Endothelial cell of umbilical vein (primary cell): ENCODE data around the gene OSBPL10. TPM values are rescaled to one million over a fixed set of nuclear protein-coding genes. Genes with fewer than 3 reads are reported as not detected.

Experiments used
- BruUV-seq: library from RNA; stranded (reverse); fragments of 400-500 nt; replicated peaks from 2 replicates; lab custom pipeline; 2021; lab: Mats Ljungman, UMichigan
- CTCF ChIA-PET: fragments of 300-600, 350-600 bp; sonication (Branson Sonifier 250); formaldehyde crosslinking; loops from one replicate; lab custom pipeline; 2021; ENCODE audit warnings: antibody characterized with exemption, inconsistent platforms; lab: Charles Lee
- POLR2A ChIA-PET: fragments of 300-600, 350-600 bp; sonication (Branson Sonifier 250); formaldehyde crosslinking; loops from one replicate; lab custom pipeline; 2021; ENCODE audit warnings: antibody characterized with exemption, inconsistent platforms; lab: Charles Lee
- DNase-seq: peaks from one replicate; pipeline ENCODE4 v3.0.0-alpha.2; 2011; ENCODE audit warnings: low read depth, low spot score
- FAIRE-seq: peaks from 2 replicates; lab custom pipeline; 2011; peaks lifted over from hg19 to GRCh38; lab: Jason Lieb, UNC
- H2AFZ ChIP-seq: 2 replicates; pipeline ENCODE4 v1.6.0; 2012; ENCODE audit warnings: low read depth, low read length, control low read depth, inconsistent platforms
- H3K27ac ChIP-seq: 2 replicates; pipeline ENCODE4 v1.5.1; 2011; ENCODE audit warnings: low read depth, mild to moderate bottlenecking, control low read depth, low read length, moderate library complexity; ENCODE audit not compliant: insufficient read depth
- H3K27me3 ChIP-seq, 2 experiments: 2 replicates each; pipeline versions ENCODE4 v1.6.0 to v1.6.1; 2011; ENCODE audit warnings: low read length in 2 of 2, mixed read lengths in 1 of 2; ENCODE audit not compliant: control insufficient read depth in 2 of 2, insufficient read depth in 2 of 2
- H3K36me3 ChIP-seq, 2 experiments: 2 replicates in 1 of 2; 3 replicates in 1 of 2; pipeline ENCODE4 v1.5.1; 2011; ENCODE audit warnings: low read length in 2 of 2, mild to moderate bottlenecking in 1 of 2, moderate library complexity in 1 of 2; ENCODE audit not compliant: control insufficient read depth in 2 of 2, insufficient read depth in 2 of 2; ENCODE audit errors: extremely low read depth in 1 of 2
- H3K4me1 ChIP-seq: 3 replicates; pipeline ENCODE4 v1.5.1; 2011; ENCODE audit warnings: mild to moderate bottlenecking, low read length; ENCODE audit not compliant: control insufficient read depth, insufficient read depth; ENCODE audit errors: extremely low read depth
- H3K4me2 ChIP-seq: 2 replicates; pipeline ENCODE4 v1.6.1; 2011; ENCODE audit warnings: low read length, control low read depth, mixed read lengths; ENCODE audit not compliant: insufficient read depth
- H3K4me3 ChIP-seq, 3 experiments: fragments of 200-600 bp in 1 of 3; sonication (generic), shearing (Covaris generic) in 1 of 3; replicated peaks in 1 of 3; 2 replicates each; pipeline ENCODE4 v1.5.1; 2011 to 2016; ENCODE audit warnings: control low read depth in 3 of 3, low read length in 3 of 3, mild to moderate bottlenecking in 2 of 3, inconsistent platforms in 1 of 3, low read depth in 1 of 3, moderate library complexity in 1 of 3; ENCODE audit not compliant: insufficient read depth in 1 of 3
- H3K79me2 ChIP-seq: 2 replicates; pipeline ENCODE4 v1.6.0; 2012; ENCODE audit warnings: low read length, inconsistent platforms; ENCODE audit not compliant: control insufficient read depth, insufficient read depth
- H3K9ac ChIP-seq: replicated peaks from 2 replicates; pipeline ENCODE3; 2011; ENCODE audit warnings: low read length, control low read depth; ENCODE audit not compliant: insufficient read depth; ENCODE audit errors: extremely low read depth
- H3K9me1 ChIP-seq: replicated peaks from 3 replicates; pipeline ENCODE4 v1.6.0; 2011; ENCODE audit warnings: mild to moderate bottlenecking, low read length; ENCODE audit not compliant: control insufficient read depth, insufficient read depth; ENCODE audit errors: extremely low read depth
- H3K9me3 ChIP-seq: replicated peaks from 2 replicates; pipeline ENCODE4 v1.5.1; 2012; ENCODE audit warnings: low read length, inconsistent platforms; ENCODE audit not compliant: control insufficient read depth, insufficient read depth
- H4K20me1 ChIP-seq: replicated peaks from 2 replicates; pipeline ENCODE3; 2011; ENCODE audit warnings: mild to moderate bottlenecking, low read length; ENCODE audit not compliant: control insufficient read depth, insufficient read depth; ENCODE audit errors: extremely low read depth
- EZH2 ChIP-seq: IDR thresholded peaks from 2 replicates; pipeline ENCODE4 v1.6.1; 2012; ENCODE audit warnings: borderline replicate concordance, low read depth, mild to moderate bottlenecking, moderate library complexity, low read length, inconsistent platforms; ENCODE audit not compliant: severe bottlenecking
- FOS ChIP-seq: IDR thresholded peaks from 2 replicates; pipeline ENCODE4 v1.6.1; 2011; ENCODE audit warnings: mild to moderate bottlenecking, low read length, moderate library complexity, borderline replicate concordance; ENCODE audit not compliant: insufficient read depth
- GATA2 ChIP-seq: IDR thresholded peaks from 2 replicates; pipeline ENCODE4 v1.7.0; 2011; ENCODE audit warnings: low read depth, mild to moderate bottlenecking, moderate library complexity, mixed read lengths, low read length; ENCODE audit not compliant: insufficient read length, insufficient read depth
- JUN ChIP-seq: IDR thresholded peaks from 2 replicates; pipeline ENCODE4 v1.6.1; 2011; ENCODE audit warnings: borderline replicate concordance, low read depth; ENCODE audit not compliant: insufficient read length, insufficient read depth
- MAX ChIP-seq: IDR thresholded peaks from 2 replicates; pipeline ENCODE4 v1.6.1; 2011; ENCODE audit not compliant: insufficient read depth, insufficient read length
- MYC ChIP-seq: IDR thresholded peaks from one replicate; pipeline ENCODE4 v1.6.1; 2011; ENCODE audit warnings: mild to moderate bottlenecking, low read depth, low read length
- POLR2A ChIP-seq: IDR thresholded peaks from 2 replicates; pipeline ENCODE4 v1.6.1; 2012; ENCODE audit warnings: low read depth, mild to moderate bottlenecking, control low read depth, low read length
- POLR2AphosphoS5 ChIP-seq: IDR thresholded peaks from 2 replicates; pipeline ENCODE4 v1.6.1; 2012; ENCODE audit warnings: low read depth, mild to moderate bottlenecking, control low read depth, low read length, moderate library complexity; ENCODE audit not compliant: insufficient read depth
- dilution Hi-C: fragments of 300-500 bp; cut with MboI; formaldehyde crosslinking; loops from one replicate; pipeline ENCODE4 v1.15.0; 2019; ENCODE audit warnings: low sequenced_read_pairs; ENCODE audit not compliant: extremely low pct_ligation_motif_present
- intact Hi-C: fragments of 100-400 bp; cut with micrococcal nuclease; formaldehyde crosslinking; loops from one replicate; pipeline ENCODE4 v1.10.0; 2022
- polyA plus RNA-seq, 4 experiments: library from polyadenylated mRNA; depleted of rRNA in 3 of 4; stranded (reverse) in 3 of 4; unstranded in 1 of 4; fragments of >200 nt; gene quantifications; 2 replicates each; pipeline versions ENCODE4 v1.2.1 to v1.2.3, GENCODE V29; 2011 to 2012; ENCODE audit warnings: missing spikeins in 1 of 4
- total RNA-seq: library from RNA; stranded (reverse); gene quantifications from 2 replicates; pipeline ENCODE4 v1.2.3, GENCODE V29; 2021
- TF ChIP-seq, protein P1 (sequence below), 2 donors: IDR thresholded peaks; 1 replicate in 1 of 2; 2 replicates in 1 of 2; pipeline ENCODE4 v1.5.1; 2011; ENCODE audit warnings: low read length in 2 of 2, mild to moderate bottlenecking in 2 of 2, moderate library complexity in 2 of 2, control low read depth in 1 of 2, inconsistent platforms in 1 of 2, low read depth in 1 of 2; ENCODE audit not compliant: insufficient read depth in 1 of 2; ENCODE audit errors: extremely low read depth in 1 of 2

The OSBPL10 gene
- total and polyA plus RNA-seq, 2 donors (not counting 3 experiments of a cell fraction or from before 2014, with no cell fraction given), result 10.8 to 47.6 TPM

GRCh38 chr3:31766669-31767068 is 214.4 kb downstream of the OSBPL10 start:
- no peak overlapping the region for H3K4me3 ChIP-seq
- intact Hi-C loops (loop anchor here (5.0 kb wide), 1 partner anchor 999 kb away; no protein-coding TSS in a partner anchor), dilution Hi-C loops (no loop called here)
- FAIRE-seq, result no peak
- no TSS peak for BruUV-seq
- no peaks in the 10 kb centered on the region for H3K79me2 ChIP-seq
- H2AFZ ChIP-seq, result no peak overlapping the region
- H3K27ac ChIP-seq, result no peak overlapping the region
- POLR2A ChIA-PET, result interaction anchor here (0.7 kb wide), 1 partner anchor 309 kb away, joined by 5 read pairs; no protein-coding TSS in a partner anchor
- CTCF ChIA-PET, result interaction anchor here (0.7 to 1.6 kb wide), 5 partner anchors 8 to 764 kb away, joined by 3 to 9 read pairs (median 3); no protein-coding TSS in a partner anchor
- no peaks in the 10 kb centered on the region for H3K27me3 ChIP-seq
- no peaks in the 10 kb centered on the region for H3K9me1 ChIP-seq
- no peaks in the 10 kb centered on the region for H3K9me3 ChIP-seq
- no peak overlapping the region for H3K4me2 ChIP-seq
- no peak overlapping the region for H3K9ac ChIP-seq
- TF ChIP-seq MYC (no peak), MAX (no peak), EZH2 (no peak), POLR2AphosphoS5 (no peak), JUN (no peak), POLR2A (no peak), GATA2 (no peak), FOS (no peak)
- TF ChIP-seq, protein P1, sequence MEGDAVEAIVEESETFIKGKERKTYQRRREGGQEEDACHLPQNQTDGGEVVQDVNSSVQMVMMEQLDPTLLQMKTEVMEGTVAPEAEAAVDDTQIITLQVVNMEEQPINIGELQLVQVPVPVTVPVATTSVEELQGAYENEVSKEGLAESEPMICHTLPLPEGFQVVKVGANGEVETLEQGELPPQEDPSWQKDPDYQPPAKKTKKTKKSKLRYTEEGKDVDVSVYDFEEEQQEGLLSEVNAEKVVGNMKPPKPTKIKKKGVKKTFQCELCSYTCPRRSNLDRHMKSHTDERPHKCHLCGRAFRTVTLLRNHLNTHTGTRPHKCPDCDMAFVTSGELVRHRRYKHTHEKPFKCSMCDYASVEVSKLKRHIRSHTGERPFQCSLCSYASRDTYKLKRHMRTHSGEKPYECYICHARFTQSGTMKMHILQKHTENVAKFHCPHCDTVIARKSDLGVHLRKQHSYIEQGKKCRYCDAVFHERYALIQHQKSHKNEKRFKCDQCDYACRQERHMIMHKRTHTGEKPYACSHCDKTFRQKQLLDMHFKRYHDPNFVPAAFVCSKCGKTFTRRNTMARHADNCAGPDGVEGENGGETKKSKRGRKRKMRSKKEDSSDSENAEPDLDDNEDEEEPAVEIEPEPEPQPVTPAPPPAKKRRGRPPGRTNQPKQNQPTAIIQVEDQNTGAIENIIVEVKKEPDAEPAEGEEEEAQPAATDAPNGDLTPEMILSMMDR (IDR thresholded peaks at IDR 0.05; ENCODE audit: extremely low read depth in 1 of 2, insufficient read depth in 1 of 2, low read depth in 1 of 2, low read length in 2 of 2), result no peak
- H4K20me1 ChIP-seq, result no peaks in the 10 kb centered on the region
- no peak for DNase-seq
- no peaks in the 10 kb centered on the region for H3K36me3 ChIP-seq
- H3K4me1 ChIP-seq, result no peaks in the 10 kb centered on the region
